T-cell (primary cell): Measurements from ENCODE around the gene TUBGCP6. TPM values are rescaled to one million over a fixed set of nuclear protein-coding genes. Genes with fewer than 3 reads are reported as not detected.

Experiments
- ATAC-seq, 4 experiments: fragments of 200-7000 bp in 3 of 4; fragments of 150-1000 bp in 1 of 4; cut with Tn5 transposase; replicated peaks in 1 of 4; 1 replicate in 3 of 4; 2 replicates in 1 of 4; pipeline ENCODE4 v1.10.0; 2021; ENCODE audit warnings: moderate library complexity in 3 of 4, mild to moderate bottlenecking in 2 of 4, moderate number of reproducible peaks in 1 of 4
- CTCF ChIA-PET, 2 donors: fragments of 300-600 bp; sonication (Branson Sonifier 250); formaldehyde crosslinking; loops; one replicate each; lab custom pipeline; 2022; ENCODE audit warnings: antibody characterized with exemption in 2 of 2; lab: Charles Lee
- POLR2A ChIA-PET, 2 donors: fragments of 300-600 bp; sonication (Branson Sonifier 250); formaldehyde crosslinking; loops; one replicate each; lab custom pipeline; 2022; ENCODE audit warnings: antibody characterized with exemption in 2 of 2; lab: Charles Lee
- DNase-seq, 35 experiments: peaks; one replicate each; pipeline versions ENCODE4 v3.0.0 to v3.0.0-alpha.2; 2013 to 2023
- H3K27ac ChIP-seq: one replicate; pipeline ENCODE4 v1.5.1; 2013; ENCODE audit warnings: low read length
- H3K27me3 ChIP-seq, 2 experiments: replicated peaks in 1 of 2; 1 replicate in 1 of 2; 2 replicates in 1 of 2; pipeline versions ENCODE4 v1.6.1 to v1.7.0; 2013; ENCODE audit warnings: low read length in 1 of 2, mixed read lengths in 1 of 2; ENCODE audit not compliant: control insufficient read depth in 2 of 2, insufficient read depth in 2 of 2; ENCODE audit errors: extremely low read depth in 1 of 2
- H3K36me3 ChIP-seq, 2 donors: 1 replicate in 1 of 2; 2 replicates in 1 of 2; pipeline versions ENCODE4 v1.6.1 to v1.7.0; 2013; ENCODE audit warnings: low read length in 1 of 2; ENCODE audit not compliant: control insufficient read depth in 2 of 2, insufficient read depth in 1 of 2; ENCODE audit errors: extremely low read depth in 1 of 2
- H3K4me1 ChIP-seq, 2 experiments: 1 replicate in 1 of 2; 2 replicates in 1 of 2; pipeline versions ENCODE4 v1.6.1 to v1.7.0; 2013; ENCODE audit warnings: low read length in 2 of 2, mixed read lengths in 1 of 2; ENCODE audit not compliant: insufficient read depth in 2 of 2, control insufficient read depth in 1 of 2; ENCODE audit errors: extremely low read depth in 1 of 2
- H3K4me3 ChIP-seq, 2 donors: 1 replicate in 1 of 2; 2 replicates in 1 of 2; pipeline versions ENCODE4 v1.5.1 to v1.7.0; 2013; ENCODE audit warnings: mild to moderate bottlenecking in 2 of 2, low read length in 1 of 2, moderate library complexity in 1 of 2; ENCODE audit not compliant: control insufficient read depth in 1 of 2; ENCODE audit errors: extremely low read depth in 1 of 2
- H3K9me3 ChIP-seq: 2 replicates; pipeline ENCODE4 v1.7.0; 2013
- H3K27ac Mint-ChIP-seq, 2 donors: one replicate each; pipeline ENCODE4 v1.8.0; 2020 to 2021; ENCODE audit warnings: mild to moderate bottlenecking in 2 of 2, mixed read lengths in 2 of 2
- H3K27me3 Mint-ChIP-seq, 2 donors: one replicate each; pipeline ENCODE4 v1.8.0; 2021 to 2022; ENCODE audit warnings: mixed read lengths in 2 of 2
- H3K36me3 Mint-ChIP-seq: one replicate; pipeline ENCODE4 v1.8.0; 2021; ENCODE audit warnings: mixed read lengths
- H3K4me1 Mint-ChIP-seq, 3 donors: one replicate each; pipeline ENCODE4 v1.8.0; 2020 to 2022; ENCODE audit warnings: mixed read lengths in 3 of 3, mild to moderate bottlenecking in 1 of 3
- H3K4me3 Mint-ChIP-seq, 3 donors: one replicate each; pipeline ENCODE4 v1.8.0; 2020 to 2022; ENCODE audit warnings: mild to moderate bottlenecking in 3 of 3, mixed read lengths in 3 of 3, moderate library complexity in 3 of 3
- H3K9me3 Mint-ChIP-seq, 3 donors: one replicate each; pipeline ENCODE4 v1.8.0; 2020 to 2022; ENCODE audit warnings: mixed read lengths in 3 of 3
- WGBS: methylation state at CpG from one replicate; pipeline ENCODE4 v1.1.5; 2013; ENCODE audit warnings: missing lambda C conversion rate; ENCODE audit not compliant: insufficient coverage; 5-methylcytosine and 5-hydroxymethylcytosine counted together
- total RNA-seq, 35 experiments: library from RNA in 6 of 35; stranded (reverse) in 6 of 35; fragments of 120-200 nt in 1 of 35; gene quantifications; one replicate each; pipeline versions ENCODE4 v1.2.1 to v1.2.4 and lab custom pipeline; 2013 to 2026

Gene TUBGCP6
- total RNA-seq, 5 donors from 2014 or later (not counting 1 experiment from before 2014, with no cell fraction given), result 129 to 144 (median 132) TPM

GRCh38 chr22:50249341-50250248, 4.8 kb upstream of the TUBGCP6 start:
- no peaks in the 10 kb centered on the region for H3K9me3 ChIP-seq
- peaks cover 10% of the 10 kb centered on the region for H3K36me3 Mint-ChIP-seq
- H3K36me3 ChIP-seq, result peaks cover 14 to 29% of the 10 kb centered on the region in 2 donors
- peaks cover 13 to 29% (median 24%) of the 10 kb centered on the region in 3 donors for H3K4me1 Mint-ChIP-seq
- H3K27ac ChIP-seq, result peak overlapping the region; percentile 64
- H3K4me1 ChIP-seq, result peaks cover 7 to 64% of the 10 kb centered on the region in 2 experiments
- H3K4me3 ChIP-seq, result peak overlapping the region; percentile 73 to 80
- ChIA-PET POLR2A (interaction anchor here in 1 of 2 donors (0.7 kb wide), 1 partner anchor 18 kb away, joined by 3 read pairs; no protein-coding TSS in a partner anchor), CTCF (no interaction called here)
- no peaks in the 10 kb centered on the region for H3K27me3 ChIP-seq
- H3K27me3 Mint-ChIP-seq, result no peaks in the 10 kb centered on the region
- DNase-seq (no peak), ATAC-seq (no peak)
- no peak overlapping the region for H3K27ac Mint-ChIP-seq
- peak overlapping the region; percentile 71 to 80 (median 74) for H3K4me3 Mint-ChIP-seq
- 95% methylated on average over 32 of the region's 32 CpGs for WGBS
- H3K9me3 Mint-ChIP-seq, result no peaks in the 10 kb centered on the region

GRCh38 chr22:50248196-50249081, 3.6 kb upstream of the TUBGCP6 start:
- POLR2A ChIA-PET, result interaction anchor here (0.5 to 1.0 kb wide), 2 partner anchors 57 to 77 kb away, joined by 3 to 5 read pairs; no protein-coding TSS in a partner anchor
- no peak overlapping the region for H3K4me3 ChIP-seq
- H3K27me3 Mint-ChIP-seq, result no peaks in the 10 kb centered on the region
- peaks cover 10% of the 10 kb centered on the region for H3K36me3 Mint-ChIP-seq
- H3K4me1 ChIP-seq, result peaks cover 11 to 76% of the 10 kb centered on the region in 2 experiments
- H3K9me3 Mint-ChIP-seq, result no peaks in the 10 kb centered on the region
- peaks cover 23 to 37% (median 31%) of the 10 kb centered on the region in 3 donors for H3K4me1 Mint-ChIP-seq
- H3K27ac Mint-ChIP-seq, result no peak overlapping the region
- no peaks in the 10 kb centered on the region for H3K27me3 ChIP-seq
- 94% methylated on average over 22 of the region's 29 CpGs for WGBS
- CTCF ChIA-PET, result no interaction called here
- H3K9me3 ChIP-seq, result no peaks in the 10 kb centered on the region
- H3K36me3 ChIP-seq, result peaks cover 14 to 29% of the 10 kb centered on the region in 2 donors
- ATAC-seq (no peak), DNase-seq (no peak)
- H3K4me3 Mint-ChIP-seq, result peak overlapping the region in 2 of 3 donors; percentile 13 to 91
- peak overlapping the region; percentile 27 for H3K27ac ChIP-seq

DNA sequence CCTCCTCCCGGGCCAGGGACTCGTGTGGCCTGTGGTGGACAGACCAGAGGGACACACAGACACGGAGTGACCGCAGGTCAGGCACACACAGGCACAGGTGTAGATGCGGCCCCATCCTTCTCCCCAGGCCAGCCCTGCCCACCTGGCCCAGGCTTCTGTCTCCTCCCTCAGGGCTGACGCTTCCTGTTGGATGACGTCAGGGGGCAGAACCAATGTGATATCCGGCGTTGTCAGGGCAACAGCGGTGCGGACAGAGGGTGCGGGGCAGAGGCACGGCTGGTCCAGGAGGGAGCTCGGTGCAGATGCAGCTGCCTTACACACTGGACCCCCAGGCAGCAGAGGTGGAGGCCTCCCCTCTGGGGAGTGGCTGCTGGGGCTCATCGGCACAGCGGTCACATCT, 2.9 kb upstream of the TUBGCP6 start:
- H3K36me3 Mint-ChIP-seq, result peaks cover 10% of the 10 kb centered on the region
- Histone ChIP-seq H3K9me3 (no peaks in the 10 kb centered on the region), H3K27me3 (no peaks in the 10 kb centered on the region), H3K4me1 (peaks cover 16 to 83% of the 10 kb centered on the region in 2 experiments), H3K4me3 (no peak overlapping the region), H3K27ac (peak overlapping the region; percentile 27), H3K36me3 (peaks cover 14 to 29% of the 10 kb centered on the region in 2 donors)
- peak overlapping the region; percentile 28 to 76 for H3K27ac Mint-ChIP-seq
- CTCF ChIA-PET, result no interaction called here
- peak in 28 of 35 experiments; percentile 25 to 76 (median 45) for DNase-seq
- POLR2A ChIA-PET, result interaction anchor here in 1 of 2 donors (1.0 kb wide), 1 partner anchor 57 kb away, joined by 3 read pairs; no protein-coding TSS in a partner anchor
- H3K4me1 Mint-ChIP-seq, result peaks cover 28 to 41% (median 34%) of the 10 kb centered on the region in 3 donors
- no peaks in the 10 kb centered on the region for H3K9me3 Mint-ChIP-seq
- peak overlapping the region; percentile 13 to 91 (median 41) for H3K4me3 Mint-ChIP-seq
- WGBS, result 68% methylated on average over 16 of the region's 16 CpGs
- H3K27me3 Mint-ChIP-seq, result no peaks in the 10 kb centered on the region
- ATAC-seq, result no peak

DNA sequence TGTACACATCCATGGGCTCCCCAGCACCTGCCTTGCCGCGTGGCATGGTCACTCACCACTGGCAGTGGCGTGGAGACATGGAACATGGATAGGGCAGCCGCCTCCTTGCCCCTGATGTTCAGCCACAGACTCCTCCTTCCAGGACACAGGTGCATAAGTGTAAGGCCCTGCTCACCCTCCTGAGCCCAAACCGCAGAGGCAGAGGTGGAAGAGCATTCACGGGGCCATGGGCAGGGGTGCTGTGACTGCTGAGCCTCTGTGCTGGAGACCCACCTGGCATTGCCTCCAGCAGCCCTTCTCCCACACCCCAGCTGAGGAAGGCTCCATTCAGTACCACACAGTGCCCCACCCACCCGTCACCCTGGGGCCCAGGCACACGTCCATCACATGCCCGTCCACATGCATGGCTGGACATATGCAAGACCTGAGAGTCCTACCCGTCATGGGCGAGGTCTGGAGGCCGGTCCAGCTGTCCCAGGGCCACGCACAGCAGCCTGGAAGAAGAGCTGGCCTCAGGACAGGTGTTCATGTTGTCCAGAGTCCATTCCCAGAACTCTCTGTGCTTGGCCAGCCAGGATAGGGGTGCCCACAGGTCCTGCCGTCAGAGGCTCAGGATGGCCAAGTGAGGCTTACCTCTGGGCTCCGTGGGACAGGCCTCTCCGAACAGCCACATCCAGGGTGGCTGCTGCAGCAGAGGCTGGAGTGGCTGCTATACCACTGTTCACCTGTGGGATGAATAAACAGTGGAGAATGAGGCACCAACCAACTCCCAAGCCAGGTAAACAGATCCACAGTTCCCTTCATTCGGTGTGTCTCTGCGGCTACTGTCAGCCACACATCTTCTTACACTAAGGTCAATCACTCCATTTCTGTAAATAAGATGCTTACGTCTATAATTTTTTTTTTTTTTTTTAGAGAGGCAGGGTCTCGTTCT, 1.7 kb upstream of the TUBGCP6 start:
- DNase-seq (no peak), ATAC-seq (no peak)
- peak overlapping the region; percentile 59 to 91 (median 65) for H3K4me3 Mint-ChIP-seq
- 96% methylated on average over 14 of the region's 20 CpGs for WGBS
- H3K27ac ChIP-seq, result no peak overlapping the region
- H3K4me1 ChIP-seq, result peaks cover 22 to 87% of the 10 kb centered on the region in 2 experiments
- H3K27me3 ChIP-seq, result no peaks in the 10 kb centered on the region
- H3K9me3 Mint-ChIP-seq, result no peaks in the 10 kb centered on the region
- H3K4me3 ChIP-seq, result no peak overlapping the region
- peaks cover 14 to 29% of the 10 kb centered on the region in 2 donors for H3K36me3 ChIP-seq
- no peaks in the 10 kb centered on the region for H3K9me3 ChIP-seq
- ChIA-PET POLR2A (interaction anchor here in 1 of 2 donors (0.7 kb wide), 1 partner anchor 23 kb away, joined by 3 read pairs; no protein-coding TSS in a partner anchor), CTCF (no interaction called here)
- peaks cover 10% of the 10 kb centered on the region for H3K36me3 Mint-ChIP-seq
- H3K27ac Mint-ChIP-seq, result peak overlapping the region; percentile 36 to 58
- peaks cover 40 to 49% (median 42%) of the 10 kb centered on the region in 3 donors for H3K4me1 Mint-ChIP-seq
- no peaks in the 10 kb centered on the region for H3K27me3 Mint-ChIP-seq

DNA sequence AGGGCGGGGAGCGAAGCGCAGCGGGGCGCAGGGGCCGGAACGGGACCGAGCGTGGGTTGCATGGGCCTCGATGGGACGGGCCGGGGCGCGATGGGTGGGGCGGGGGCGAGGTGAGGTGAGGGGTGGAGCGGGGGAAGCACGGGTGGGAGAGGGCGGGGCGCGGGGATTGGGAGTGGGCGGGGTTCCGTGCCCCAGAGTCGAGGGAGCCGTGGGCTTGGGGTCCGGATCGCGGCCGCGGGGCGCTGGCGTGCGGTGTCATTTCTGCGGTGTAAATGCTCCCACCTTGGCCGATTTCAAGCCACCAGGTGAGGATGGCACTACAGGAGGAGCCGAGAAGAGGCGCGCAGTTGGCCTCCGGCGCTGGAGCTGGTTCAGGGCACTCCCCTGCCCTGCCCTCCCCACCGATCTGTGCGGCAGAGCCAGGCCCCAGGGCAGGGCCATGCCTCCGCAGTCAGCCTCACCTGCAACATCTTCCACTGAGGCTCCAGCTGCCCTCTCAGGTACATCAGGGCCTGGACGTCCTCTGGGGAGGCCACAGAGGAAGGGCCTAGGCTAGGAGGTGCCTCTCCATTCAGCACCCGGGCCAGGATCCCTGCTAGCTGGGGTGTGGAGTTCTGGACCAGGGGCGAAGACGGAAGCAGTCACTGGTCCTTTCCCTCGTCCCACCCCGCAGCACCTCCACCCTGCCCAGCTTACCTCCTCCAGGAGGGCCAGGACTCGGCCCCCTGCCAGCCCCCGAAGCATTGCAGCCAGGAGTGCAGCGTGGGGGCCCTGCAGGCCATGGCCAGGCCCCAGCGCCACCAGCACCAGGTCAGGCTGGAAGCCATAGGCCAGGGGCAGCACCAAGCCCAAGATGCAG, 620 bp upstream of the TUBGCP6 start:
- H3K27me3 ChIP-seq, result no peaks in the 10 kb centered on the region
- no peaks in the 10 kb centered on the region for H3K9me3 ChIP-seq
- CTCF ChIA-PET, result no interaction called here
- Mint-ChIP-seq H3K27ac (peak overlapping the region; percentile 99 to 100), H3K27me3 (no peaks in the 10 kb centered on the region), H3K36me3 (peaks cover 12% of the 10 kb centered on the region), H3K9me3 (no peaks in the 10 kb centered on the region), H3K4me3 (peak overlapping the region; percentile 91 to 97 (median 95)), H3K4me1 (peaks cover 47 to 54% (median 50%) of the 10 kb centered on the region in 3 donors)
- H3K36me3 ChIP-seq, result peaks cover 14 to 29% of the 10 kb centered on the region in 2 donors
- H3K27ac ChIP-seq, result peak overlapping the region; percentile 91
- WGBS, result 17% methylated on average over 25 of the region's 53 CpGs
- POLR2A ChIA-PET, result interaction anchor here in 1 of 2 donors (0.7 kb wide), 1 partner anchor 22 kb away, joined by 3 read pairs; no protein-coding TSS in a partner anchor
- H3K4me3 ChIP-seq, result peak overlapping the region; percentile 77 to 82
- ATAC-seq (peak; percentile 39 to 51 (median 44)), DNase-seq (peak in 1 of 35 experiments; percentile 34)
- peaks cover 20 to 92% of the 10 kb centered on the region in 2 experiments for H3K4me1 ChIP-seq
